ENCODE measurements around the gene A4GNT.

Gene A4GNT

DNA sequence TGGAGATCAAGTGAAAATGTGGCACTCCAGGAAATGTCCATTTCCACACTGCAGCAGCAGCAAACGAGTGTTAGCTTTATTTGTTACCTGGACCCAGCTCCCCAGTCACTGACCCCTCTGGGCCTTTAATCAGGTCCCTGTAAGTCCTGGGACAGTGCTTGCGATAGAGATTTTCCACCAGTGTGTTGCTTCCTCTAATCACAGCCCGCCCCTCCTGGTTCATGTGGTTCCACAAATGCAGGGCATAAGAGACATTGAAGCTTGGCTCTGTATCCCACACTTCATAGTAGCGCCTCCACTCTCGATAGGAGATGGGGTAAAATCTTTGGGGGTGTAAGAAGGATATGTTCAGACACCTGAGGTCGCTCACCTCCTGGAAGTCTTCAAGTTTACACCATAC, 8.0 kb downstream of the A4GNT start:
- in situ Hi-C loops (cut with MboI; ENCODE audit: low sequenced_read_pairs, unreplicated experiment), result no loop called here
- TF ChIP-seq, protein P1, sequence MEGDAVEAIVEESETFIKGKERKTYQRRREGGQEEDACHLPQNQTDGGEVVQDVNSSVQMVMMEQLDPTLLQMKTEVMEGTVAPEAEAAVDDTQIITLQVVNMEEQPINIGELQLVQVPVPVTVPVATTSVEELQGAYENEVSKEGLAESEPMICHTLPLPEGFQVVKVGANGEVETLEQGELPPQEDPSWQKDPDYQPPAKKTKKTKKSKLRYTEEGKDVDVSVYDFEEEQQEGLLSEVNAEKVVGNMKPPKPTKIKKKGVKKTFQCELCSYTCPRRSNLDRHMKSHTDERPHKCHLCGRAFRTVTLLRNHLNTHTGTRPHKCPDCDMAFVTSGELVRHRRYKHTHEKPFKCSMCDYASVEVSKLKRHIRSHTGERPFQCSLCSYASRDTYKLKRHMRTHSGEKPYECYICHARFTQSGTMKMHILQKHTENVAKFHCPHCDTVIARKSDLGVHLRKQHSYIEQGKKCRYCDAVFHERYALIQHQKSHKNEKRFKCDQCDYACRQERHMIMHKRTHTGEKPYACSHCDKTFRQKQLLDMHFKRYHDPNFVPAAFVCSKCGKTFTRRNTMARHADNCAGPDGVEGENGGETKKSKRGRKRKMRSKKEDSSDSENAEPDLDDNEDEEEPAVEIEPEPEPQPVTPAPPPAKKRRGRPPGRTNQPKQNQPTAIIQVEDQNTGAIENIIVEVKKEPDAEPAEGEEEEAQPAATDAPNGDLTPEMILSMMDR (IDR thresholded peaks at IDR 0.05; ENCODE audit: borderline replicate concordance, control extremely low read depth, extremely low read depth, insufficient read depth, missing control alignments), result no peak
- no peak for DNase-seq (ENCODE audit: low spot score)

DNA sequence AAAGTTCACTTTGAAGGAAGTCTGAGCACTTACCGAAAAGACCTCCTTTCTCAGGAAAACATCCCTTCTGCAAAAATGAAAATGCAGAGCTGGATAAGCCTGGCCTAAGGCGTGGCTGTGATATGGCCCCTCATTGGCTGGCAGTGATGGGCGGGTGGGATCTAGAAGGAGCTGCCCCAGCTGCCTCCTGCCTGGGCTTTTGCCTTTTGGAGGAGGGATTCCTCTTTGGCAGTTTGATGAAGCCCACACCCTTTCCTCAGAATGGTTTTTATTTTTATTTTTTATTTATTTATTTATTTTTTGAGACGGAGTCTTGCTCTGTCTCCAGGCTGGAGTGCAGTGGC, 12.8 kb downstream of the A4GNT start:
- in situ Hi-C loops (cut with MboI; ENCODE audit: low sequenced_read_pairs, unreplicated experiment), result loop anchor here (5.0 kb wide), 1 partner anchor 52 kb away; no protein-coding TSS in a partner anchor
- TF ChIP-seq, protein P1 (IDR thresholded peaks at IDR 0.05; ENCODE audit: borderline replicate concordance, control extremely low read depth, extremely low read depth, insufficient read depth, missing control alignments), result no peak
- DNase-seq (ENCODE audit: low spot score), result no peak

DNA sequence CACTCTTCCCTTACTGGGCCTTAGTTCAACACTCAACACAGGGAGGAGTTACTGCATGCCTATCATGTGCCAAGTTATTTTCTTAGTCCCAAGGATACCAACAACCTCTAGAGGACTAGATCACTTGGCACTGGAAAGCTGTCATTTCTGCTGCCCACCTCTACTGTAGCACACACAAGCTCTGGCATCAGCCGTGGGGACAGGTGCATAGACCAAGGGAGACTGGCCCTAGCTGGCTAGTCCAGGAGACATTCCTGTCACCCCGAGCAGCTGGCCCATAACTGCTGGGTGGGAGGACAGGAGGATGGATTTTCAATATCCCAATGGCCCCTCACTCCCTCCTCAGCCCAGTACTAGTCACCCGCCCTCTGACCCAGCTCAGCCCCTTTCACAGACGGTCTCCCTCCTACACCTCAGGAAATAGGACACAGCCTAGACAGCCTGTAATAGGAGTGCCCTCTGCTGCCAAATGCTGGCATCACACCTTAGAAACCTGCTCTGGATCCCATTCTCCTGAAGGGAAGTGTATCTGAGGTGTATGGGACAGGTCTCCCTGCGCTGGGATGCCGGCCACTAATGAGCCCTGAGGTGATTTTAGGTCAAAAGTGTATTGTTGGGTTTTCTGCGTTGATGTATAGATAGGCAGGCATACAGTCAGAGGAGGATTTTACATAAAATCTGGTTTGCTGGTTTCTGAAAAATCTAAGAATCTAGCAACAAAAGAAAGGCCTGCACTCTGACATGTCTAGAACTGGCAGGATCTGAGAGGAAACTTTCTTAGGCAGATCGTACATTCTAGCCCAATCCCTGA, 13.4 kb downstream of the A4GNT start:
- TF ChIP-seq, protein P1 (IDR thresholded peaks at IDR 0.05; ENCODE audit: borderline replicate concordance, control extremely low read depth, extremely low read depth, insufficient read depth, missing control alignments), result peak; percentile 67
- DNase-seq (ENCODE audit: low spot score), result peak; percentile 68
- in situ Hi-C loops (cut with MboI; ENCODE audit: low sequenced_read_pairs, unreplicated experiment), result loop anchor here (5.0 kb wide), 1 partner anchor 52 kb away; no protein-coding TSS in a partner anchor

DNA sequence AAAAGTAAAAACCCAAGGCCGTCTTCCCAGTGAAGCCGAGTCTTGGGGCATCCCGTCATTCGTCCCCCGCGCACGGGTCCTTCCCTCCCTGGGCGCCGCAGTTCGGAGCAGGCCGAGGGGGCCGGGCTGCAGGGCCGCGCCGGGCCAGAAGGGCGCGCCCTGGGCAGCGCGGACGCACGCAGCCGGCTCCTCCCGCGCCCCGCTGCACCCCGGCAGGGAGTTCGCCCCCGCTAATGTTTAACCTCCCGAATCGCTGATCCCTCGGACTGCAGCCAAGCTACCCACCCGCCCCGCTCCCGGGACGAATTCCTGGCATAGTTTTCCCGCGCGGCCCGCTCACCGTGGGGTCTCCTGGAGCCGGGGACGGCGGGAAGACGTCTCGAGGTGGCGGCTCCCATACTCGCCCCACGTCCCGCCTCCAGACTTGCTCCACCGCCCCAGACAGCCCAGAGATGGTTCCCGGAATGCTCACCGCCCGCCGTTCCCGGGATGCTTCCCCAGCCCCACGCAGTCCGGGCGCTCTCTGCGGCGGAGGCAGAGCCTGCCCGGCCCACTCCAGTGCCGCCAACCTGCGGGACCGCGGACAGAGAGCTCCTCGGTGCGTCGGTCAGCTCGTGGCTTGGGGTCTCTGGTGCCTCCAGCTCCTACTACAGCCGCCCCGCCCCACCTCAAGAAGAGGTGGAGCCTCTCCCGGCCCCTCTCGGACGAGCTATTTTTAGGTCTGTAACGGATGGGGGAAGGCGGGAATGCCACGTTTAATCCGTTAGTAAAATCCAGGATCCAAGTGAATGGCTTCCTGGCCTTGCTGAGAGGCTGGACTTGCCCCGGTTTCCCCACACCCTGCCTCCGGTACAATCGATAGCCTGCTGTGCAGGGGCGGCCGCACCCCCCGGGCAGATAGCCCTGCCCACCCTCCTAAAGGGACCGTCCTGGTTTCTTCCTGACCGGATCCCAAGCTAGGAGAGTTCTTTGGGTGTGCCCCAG, 16.9 kb downstream of the A4GNT start, which contains the start of gene DZIP1L:
Gene DZIP1L, minus strand, starts transcription at position 621 of the 984 bp plus-strand sequence. CDS start 11,637 bp downstream, outside the sequence.
- in situ Hi-C loops (cut with MboI; ENCODE audit: low sequenced_read_pairs, unreplicated experiment), result loop anchor here (5.0 kb wide), 1 partner anchor 48 kb away; no protein-coding TSS in a partner anchor
- TF ChIP-seq, protein P1 (IDR thresholded peaks at IDR 0.05; ENCODE audit: borderline replicate concordance, control extremely low read depth, extremely low read depth, insufficient read depth, missing control alignments), result peak; percentile 62
- peak; percentile 84 for DNase-seq (ENCODE audit: low spot score)

DNA sequence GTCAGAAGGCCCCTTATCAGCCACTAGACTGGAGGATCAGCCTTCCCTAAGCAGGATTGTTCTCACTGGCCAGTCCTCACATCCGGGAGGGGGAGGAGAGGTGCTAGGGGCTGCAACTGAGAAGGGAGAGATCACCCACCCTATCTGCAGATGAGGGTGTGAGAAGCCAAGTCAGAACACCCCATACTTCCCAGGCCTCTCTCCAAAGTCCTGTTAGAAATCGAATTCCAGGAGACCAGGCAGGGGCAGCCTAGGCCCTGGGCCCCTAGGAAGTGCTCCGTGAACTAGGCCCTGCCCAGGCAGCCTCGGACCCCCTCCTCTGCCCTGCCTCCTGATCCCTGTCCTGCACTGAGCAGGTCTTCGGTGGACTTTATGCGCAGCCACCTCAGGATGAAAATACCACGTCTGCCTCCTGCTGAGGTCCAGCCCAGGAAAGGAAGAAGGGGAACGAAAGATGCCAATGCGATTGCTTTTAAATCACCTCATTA, 17.7 kb downstream of the A4GNT start:
- in situ Hi-C loops (cut with MboI; ENCODE audit: low sequenced_read_pairs, unreplicated experiment), result no loop called here
- TF ChIP-seq, protein P1 (IDR thresholded peaks at IDR 0.05; ENCODE audit: borderline replicate concordance, control extremely low read depth, extremely low read depth, insufficient read depth, missing control alignments), result no peak
- DNase-seq (ENCODE audit: low spot score), result no peak

DNA sequence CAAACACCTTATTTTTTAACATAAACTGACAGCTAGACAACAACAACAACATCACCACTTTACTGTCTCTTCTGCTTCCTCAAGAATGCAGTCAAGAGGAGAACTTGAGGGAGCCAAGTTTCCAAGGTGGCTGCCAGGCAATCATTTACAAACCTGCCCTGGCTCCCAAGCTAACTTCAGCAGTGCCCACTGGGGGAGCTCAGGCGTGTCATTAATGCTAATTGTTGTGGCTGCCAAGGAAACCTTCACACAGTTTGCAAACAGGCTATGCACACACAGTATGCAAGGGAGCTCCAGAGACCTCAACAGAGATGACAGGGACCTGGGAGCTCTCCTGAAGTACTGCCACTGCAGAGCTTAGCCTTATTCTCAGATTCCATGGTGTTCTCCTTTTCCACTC, 18.9 kb downstream of the A4GNT start:
- no peak for DNase-seq (ENCODE audit: low spot score)
- TF ChIP-seq, protein P1 (IDR thresholded peaks at IDR 0.05; ENCODE audit: borderline replicate concordance, control extremely low read depth, extremely low read depth, insufficient read depth, missing control alignments), result no peak
- in situ Hi-C loops (cut with MboI; ENCODE audit: low sequenced_read_pairs, unreplicated experiment), result no loop called here

Data from GM13976 (cell line).